ENCODE results near the gene TTC12. TPM values are rescaled to one million over a fixed set of nuclear protein-coding genes. Genes with fewer than 3 reads are reported as not detected.

TTC12 gene
- polyA plus RNA-seq, 4 donors: 20.1 to 47.5 (median 42.3) TPM

- DNase-seq (ENCODE audit: low read depth in 4 of 4, low spot score in 3 of 4): no peak
Observed at GRCh38 chr11:113398669-113399430, 84.5 kb downstream of the TTC12 start.

- no peak for DNase-seq (ENCODE audit: low read depth in 4 of 4, low spot score in 3 of 4)
Observed at GRCh38 chr11:113400631-113401230, 86.3 kb downstream of the TTC12 start.

- no peak for DNase-seq (ENCODE audit: low read depth in 4 of 4, low spot score in 3 of 4)
Observed at GRCh38 chr11:113401718-113402117, 87.3 kb downstream of the TTC12 start.

- no peak for DNase-seq (ENCODE audit: low read depth in 4 of 4, low spot score in 3 of 4)
Observed at GRCh38 chr11:113404859-113405430, 90.6 kb downstream of the TTC12 start.

- no peak for DNase-seq (ENCODE audit: low read depth in 4 of 4, low spot score in 3 of 4)
Observed at GRCh38 chr11:113405724-113406478, 91.5 kb downstream of the TTC12 start.

GRCh38 chr11:113407163-113407562 lies 92.8 kb downstream of the TTC12 start:
- no peak for DNase-seq (ENCODE audit: low read depth in 4 of 4, low spot score in 3 of 4)

GRCh38 chr11:113408206-113408605 lies 93.8 kb downstream of the TTC12 start:
- no peak for DNase-seq (ENCODE audit: low read depth in 4 of 4, low spot score in 3 of 4)

DNA sequence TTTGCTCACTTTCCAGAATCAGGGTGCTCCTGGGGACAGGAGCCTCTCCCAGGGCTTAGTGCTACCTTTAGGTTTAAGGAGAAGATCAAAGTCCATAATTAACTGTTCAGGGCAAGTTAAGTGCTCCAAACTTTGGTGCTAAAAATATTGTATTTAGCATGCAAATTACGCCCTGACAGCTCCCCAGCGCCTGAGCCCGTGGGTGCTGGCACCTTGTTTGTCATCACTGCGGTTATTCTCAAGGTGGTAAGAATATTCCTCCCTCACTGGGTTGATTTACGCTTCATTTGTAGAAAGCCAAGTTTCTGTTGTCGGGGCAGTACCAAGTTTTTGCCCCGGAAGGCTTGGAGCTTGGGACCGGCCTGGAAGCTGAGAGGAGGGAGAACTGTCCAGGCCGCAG lies 94.5 kb downstream of the TTC12 start:
- no peak for DNase-seq (ENCODE audit: low read depth in 4 of 4, low spot score in 3 of 4)

GRCh38 chr11:113409526-113409925 lies 95.1 kb downstream of the TTC12 start:
- no peak for DNase-seq (ENCODE audit: low read depth in 4 of 4, low spot score in 3 of 4)

DNA sequence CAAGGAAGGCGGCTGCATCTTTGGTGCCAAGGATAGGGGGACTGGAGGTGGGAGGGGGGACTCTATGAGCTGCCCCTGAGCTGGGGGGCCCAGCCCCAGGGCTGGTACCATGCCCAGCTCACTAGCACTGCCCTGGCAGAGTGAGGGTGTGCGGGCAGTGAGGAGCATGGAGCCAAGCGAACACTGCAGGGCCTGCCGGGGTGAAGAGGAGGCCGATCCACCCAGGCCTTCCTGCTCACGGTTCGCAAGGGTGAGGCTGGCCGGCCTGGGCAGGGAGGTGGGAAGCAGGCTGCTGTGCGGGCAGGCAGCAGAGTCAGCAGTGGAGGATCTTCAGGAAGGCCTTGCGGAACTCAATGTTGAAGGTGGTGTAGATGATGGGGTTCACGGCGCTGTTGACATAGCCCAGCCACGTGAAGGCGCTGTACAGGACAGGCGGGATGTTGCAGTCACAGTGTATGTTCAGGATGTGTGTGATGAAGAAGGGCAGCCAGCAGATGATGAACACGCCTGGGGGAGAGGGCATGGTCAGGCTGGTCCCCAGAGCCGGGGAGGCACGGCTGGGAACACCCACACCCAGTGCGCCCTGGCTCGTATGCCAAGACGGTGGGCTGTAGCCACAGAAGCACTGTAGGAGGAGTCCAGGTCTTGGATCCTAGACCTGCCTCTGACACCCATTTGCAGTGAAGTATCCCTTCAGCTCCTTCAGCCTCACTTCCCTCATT lies 96.2 kb downstream of the TTC12 start:
- DNase-seq (ENCODE audit: low read depth in 4 of 4, low spot score in 3 of 4): no peak

GRCh38 chr11:113411536-113411935 lies 97.2 kb downstream of the TTC12 start:
- DNase-seq (ENCODE audit: low read depth in 4 of 4, low spot score in 3 of 4): no peak

DNA sequence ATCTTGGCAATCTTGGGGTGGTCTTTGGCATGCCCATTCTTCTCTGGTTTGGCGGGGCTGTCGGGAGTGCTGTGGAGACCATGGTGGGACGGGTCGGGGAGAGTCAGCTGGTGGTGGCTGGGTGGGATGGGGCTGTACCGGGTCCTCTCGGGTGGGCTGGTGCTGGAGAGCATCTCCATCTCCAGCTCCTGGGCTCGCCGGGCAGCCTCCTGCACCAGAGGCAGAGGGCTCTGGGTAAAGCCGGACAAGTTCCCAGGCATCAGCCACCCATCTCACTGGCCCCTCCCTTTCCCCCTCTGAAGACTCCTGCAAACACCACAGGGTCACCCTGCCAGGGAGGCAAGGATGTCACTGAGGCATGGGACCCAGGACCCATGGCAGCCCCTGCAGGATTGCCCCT lies 98.3 kb downstream of the TTC12 start:
- no peak for DNase-seq (ENCODE audit: low read depth in 4 of 4, low spot score in 3 of 4)

DNA sequence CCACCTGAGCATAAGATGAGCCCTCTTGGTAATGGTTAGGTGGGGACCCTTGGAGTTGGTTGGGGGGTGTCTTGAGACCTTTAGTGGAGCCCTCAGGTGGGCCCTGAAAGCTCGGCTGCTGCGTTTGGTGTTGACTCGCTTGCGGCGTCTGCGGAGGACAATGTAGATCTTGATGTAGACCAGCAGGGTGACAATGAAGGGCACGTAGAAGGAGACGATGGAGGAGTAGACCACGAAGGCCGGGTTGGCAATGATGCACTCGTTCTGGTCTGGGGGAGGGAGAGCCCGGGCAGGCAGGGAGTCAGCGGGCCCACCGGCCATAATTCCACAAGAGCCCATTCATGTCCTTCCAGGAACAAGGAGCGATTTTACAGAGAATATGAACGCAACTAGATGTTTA lies 101.0 kb downstream of the TTC12 start:
- no peak for DNase-seq (ENCODE audit: low read depth in 4 of 4, low spot score in 3 of 4)

Other genes with a start within 250 kb of the TTC12 start
- gene ANKK1, start 73.2 kb downstream of the TTC12 start, polyA plus RNA-seq (ENCODE audit: insufficient read length in 4 of 4): 1 to 10 TPM in 1 of 4 donors, under 1 TPM in 3; 0.11 to 1.1 (median 0.17) TPM
- gene DRD2, start 160.8 kb downstream of the TTC12 start, polyA plus RNA-seq (ENCODE audit: insufficient read length in 4 of 4): under 1 TPM; 0.21 to 0.91 (median 0.64) TPM